ENCODE data around the gene TRABD. TPM values are rescaled to one million over a fixed set of nuclear protein-coding genes. Genes with fewer than 3 reads are reported as not detected.

TRABD gene
- polyA plus RNA-seq, 1 donor from 2014 or later: 31.8 TPM

DNA sequence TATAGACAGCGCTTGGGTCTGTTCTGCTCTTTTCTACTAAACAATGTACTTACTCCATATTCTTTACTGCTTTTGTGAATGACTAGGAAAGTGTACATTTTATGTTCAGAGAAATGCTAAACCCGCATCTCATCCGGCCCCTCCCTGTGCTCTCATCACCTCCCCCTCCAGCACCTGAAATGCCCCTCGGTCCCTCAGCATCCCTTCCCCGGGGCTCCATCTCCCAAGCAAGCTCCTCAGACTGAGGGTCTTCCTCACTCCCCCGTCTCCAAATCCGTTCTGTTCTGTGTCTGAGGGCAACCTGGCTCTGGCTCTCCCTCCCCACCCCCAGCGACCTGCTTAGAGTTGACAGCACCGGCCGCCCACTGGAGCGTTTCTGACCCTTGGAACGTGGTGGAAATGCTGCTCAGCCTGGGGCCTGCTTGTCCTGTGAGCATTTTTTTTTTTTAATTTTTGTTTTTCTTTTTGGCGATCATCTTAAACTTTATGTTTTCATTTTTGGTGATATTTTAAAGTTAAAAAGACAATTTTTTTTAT lies 16.5 kb downstream of the TRABD start:
- no peaks in the 10 kb centered on the region for H3K9me3 ChIP-seq (ENCODE audit: low read length)
- peaks cover 11% of the 10 kb centered on the region for H3K36me3 ChIP-seq (ENCODE audit: insufficient read depth, low read length)
- peak overlapping the region; percentile 86 for H3K4me3 ChIP-seq (ENCODE audit: low read length)
- peaks cover 3% of the 10 kb centered on the region for H4K20me1 ChIP-seq (ENCODE audit: insufficient read depth)
- peaks cover 20% of the 10 kb centered on the region for H3K79me2 ChIP-seq (replicated peaks; ENCODE audit: insufficient read depth, low read length)
- no peak overlapping the region for H2AFZ ChIP-seq (ENCODE audit: low read depth, low read length)
- H3K27ac ChIP-seq (ENCODE audit: low read length): no peak overlapping the region
- H3K9ac ChIP-seq (ENCODE audit: low read length): peak overlapping the region; percentile 81
- H3K9me2 ChIP-seq (ENCODE audit: insufficient read depth, low read length): no peaks in the 10 kb centered on the region
- no peak for TF ChIP-seq EZH2 (IDR thresholded peaks at IDR 0.05; ENCODE audit: borderline replicate concordance, insufficient read depth, low read length, poor library complexity, severe bottlenecking)
- no peak for TF ChIP-seq POLR2AphosphoS5 (IDR thresholded peaks at IDR 0.05)
- no peak for TF ChIP-seq SMC3 (conservative IDR thresholded peaks at IDR 0.05; ENCODE audit: poor library complexity)
- H3K4me2 ChIP-seq (ENCODE audit: low read length): peak overlapping the region; percentile 94
- no peaks in the 10 kb centered on the region for H3K27me3 ChIP-seq (ENCODE audit: insufficient read depth, low read depth, low read length)
- H3F3A ChIP-seq (ENCODE audit: insufficient read depth, low read length, poor library complexity, severe bottlenecking): no peaks in the 10 kb centered on the region

DNA sequence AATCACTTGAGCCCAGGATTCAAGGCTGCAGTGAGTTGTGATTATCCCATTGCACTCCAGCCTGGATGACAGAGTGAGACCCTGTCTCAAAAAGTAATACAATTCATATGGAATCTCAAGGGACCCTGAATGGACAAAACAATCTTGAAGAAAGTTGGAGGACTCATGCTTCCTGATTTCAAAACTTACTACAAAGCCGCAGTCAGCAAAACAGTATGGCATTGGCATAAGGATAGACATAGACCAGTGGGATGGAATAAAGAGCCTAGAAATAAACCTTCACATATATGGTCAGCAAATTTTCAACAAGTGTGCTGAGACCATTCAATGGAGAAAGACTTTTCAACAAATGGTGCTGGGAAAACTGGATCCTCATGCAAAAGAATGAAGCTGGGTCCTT lies 17.6 kb downstream of the TRABD start:
- Histone ChIP-seq H3K27ac (ENCODE audit: low read length) (no peak overlapping the region), H3K9me3 (ENCODE audit: low read length) (no peaks in the 10 kb centered on the region), H3K79me2 (replicated peaks; ENCODE audit: insufficient read depth, low read length) (peaks cover 20% of the 10 kb centered on the region), H3K36me3 (ENCODE audit: insufficient read depth, low read length) (peaks cover 11% of the 10 kb centered on the region), H2AFZ (ENCODE audit: low read depth, low read length) (no peak overlapping the region), H4K20me1 (ENCODE audit: insufficient read depth) (peaks cover 3% of the 10 kb centered on the region), H3F3A (ENCODE audit: insufficient read depth, low read length, poor library complexity, severe bottlenecking) (no peaks in the 10 kb centered on the region), H3K9ac (ENCODE audit: low read length) (no peak overlapping the region), H3K4me2 (ENCODE audit: low read length) (no peak overlapping the region), H3K4me3 (ENCODE audit: low read length) (no peak overlapping the region), H3K9me2 (ENCODE audit: insufficient read depth, low read length) (no peaks in the 10 kb centered on the region), H3K27me3 (ENCODE audit: insufficient read depth, low read depth, low read length) (no peaks in the 10 kb centered on the region)
- TF ChIP-seq SMC3 (conservative IDR thresholded peaks at IDR 0.05; ENCODE audit: poor library complexity) (no peak), RAD21 (conservative IDR thresholded peaks at IDR 0.05) (no peak), EP300 (conservative IDR thresholded peaks at IDR 0.05; ENCODE audit: poor library complexity, severe bottlenecking) (no peak), REST (IDR thresholded peaks at IDR 0.05; ENCODE audit: borderline replicate concordance) (no peak), MXI1 (conservative IDR thresholded peaks at IDR 0.05; ENCODE audit: poor library complexity, severe bottlenecking) (no peak), TAF1 (IDR thresholded peaks at IDR 0.05; ENCODE audit: low read depth) (no peak), EZH2 (IDR thresholded peaks at IDR 0.05; ENCODE audit: borderline replicate concordance, insufficient read depth, low read length, poor library complexity, severe bottlenecking) (no peak), POLR2AphosphoS5 (IDR thresholded peaks at IDR 0.05) (no peak)
- TF ChIP-seq, protein P1, sequence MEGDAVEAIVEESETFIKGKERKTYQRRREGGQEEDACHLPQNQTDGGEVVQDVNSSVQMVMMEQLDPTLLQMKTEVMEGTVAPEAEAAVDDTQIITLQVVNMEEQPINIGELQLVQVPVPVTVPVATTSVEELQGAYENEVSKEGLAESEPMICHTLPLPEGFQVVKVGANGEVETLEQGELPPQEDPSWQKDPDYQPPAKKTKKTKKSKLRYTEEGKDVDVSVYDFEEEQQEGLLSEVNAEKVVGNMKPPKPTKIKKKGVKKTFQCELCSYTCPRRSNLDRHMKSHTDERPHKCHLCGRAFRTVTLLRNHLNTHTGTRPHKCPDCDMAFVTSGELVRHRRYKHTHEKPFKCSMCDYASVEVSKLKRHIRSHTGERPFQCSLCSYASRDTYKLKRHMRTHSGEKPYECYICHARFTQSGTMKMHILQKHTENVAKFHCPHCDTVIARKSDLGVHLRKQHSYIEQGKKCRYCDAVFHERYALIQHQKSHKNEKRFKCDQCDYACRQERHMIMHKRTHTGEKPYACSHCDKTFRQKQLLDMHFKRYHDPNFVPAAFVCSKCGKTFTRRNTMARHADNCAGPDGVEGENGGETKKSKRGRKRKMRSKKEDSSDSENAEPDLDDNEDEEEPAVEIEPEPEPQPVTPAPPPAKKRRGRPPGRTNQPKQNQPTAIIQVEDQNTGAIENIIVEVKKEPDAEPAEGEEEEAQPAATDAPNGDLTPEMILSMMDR (IDR thresholded peaks at IDR 0.05; ENCODE audit: poor library complexity, severe bottlenecking): no peak

All from neural cell (in vitro differentiated cells).